Gastrocnemius medialis (tissue), 4 donors: ENCODE data around the gene EIF4A2.

Source experiments
- CTCF ChIP-seq, 5 experiments: fragments of 450-650 bp in 3 of 5; fragments of 200-600 bp in 2 of 5; sonication (generic) in 2 of 5; IDR thresholded peaks in 4 of 5; conservative IDR thresholded peaks in 1 of 5; 1 replicate in 4 of 5; 2 replicates in 1 of 5; pipeline ENCODE4 v1.5.1; 2016 to 2019; ENCODE audit warnings: antibody characterized with exemption in 5 of 5, mild to moderate bottlenecking in 3 of 5, moderate library complexity in 3 of 5
- POLR2A ChIP-seq, 2 donors: fragments of 450-650 bp; IDR thresholded peaks; one replicate each; pipeline ENCODE4 v1.6.1; 2017; ENCODE audit warnings: antibody characterized with exemption in 2 of 2, mild to moderate bottlenecking in 2 of 2, moderate library complexity in 2 of 2

- TF ChIP-seq CTCF (IDR thresholded peaks at IDR 0.05 in 4 of 5, conservative IDR thresholded peaks at IDR 0.05 in 1 of 5) (no peak), POLR2A (IDR thresholded peaks at IDR 0.05) (no peak)
These were observed 26.2 kb upstream of the EIF4A2 start for GRCh38 chr3:186757214-186757613.
